GM18870 (cell line): ENCODE measurements around the gene CD74.
"Not testable (repeated sequence)": the region's sequence is repeated elsewhere in the genome, so short reads cannot be mapped to it uniquely, and the experiment has no call there.

Experiments
- ATAC-seq: cut with Tn5 transposase; IDR thresholded peaks from one replicate; pipeline ENCODE4 v1.9.1; 2021; ENCODE audit warnings: moderate library complexity; ENCODE audit not compliant: unreplicated experiment

The CD74 gene

GRCh38 chr5:150412319-150413175, at the start of gene CD74:
Gene CD74, minus strand, starts transcription at chr5:150412910. Its CDS starts 161 bp downstream, at chr5:150412749.
- ATAC-seq, result peak; percentile 74

GRCh38 chr5:150461231-150461630, 48.5 kb upstream of the CD74 start:
- no peak for ATAC-seq

DNA sequence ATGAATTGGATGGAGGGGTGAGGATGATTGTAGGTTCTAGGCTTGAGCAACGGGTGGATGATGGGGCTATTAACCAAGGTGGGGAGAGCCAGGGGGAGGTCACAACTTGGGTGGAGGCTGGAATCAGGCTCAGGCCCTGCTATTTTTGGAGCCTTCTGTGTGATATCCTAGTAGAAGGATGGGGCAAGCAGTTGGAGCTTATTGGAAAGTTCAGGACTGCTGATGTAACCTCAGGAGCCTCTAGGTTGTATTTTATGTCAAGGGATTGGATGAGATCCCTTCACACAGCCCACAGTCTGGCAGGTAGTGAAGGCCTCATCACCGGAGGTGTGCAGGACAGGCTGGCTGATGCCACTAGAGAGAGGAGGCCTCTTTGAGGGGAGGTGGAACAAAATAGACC, 48.1 kb upstream of the CD74 start:
- no peak for ATAC-seq

- no peak for ATAC-seq
These were observed 46.3 kb upstream of the CD74 start for GRCh38 chr5:150458802-150459557.

- ATAC-seq, result no peak
These were observed 45.0 kb upstream of the CD74 start for GRCh38 chr5:150457562-150458240.

DNA sequence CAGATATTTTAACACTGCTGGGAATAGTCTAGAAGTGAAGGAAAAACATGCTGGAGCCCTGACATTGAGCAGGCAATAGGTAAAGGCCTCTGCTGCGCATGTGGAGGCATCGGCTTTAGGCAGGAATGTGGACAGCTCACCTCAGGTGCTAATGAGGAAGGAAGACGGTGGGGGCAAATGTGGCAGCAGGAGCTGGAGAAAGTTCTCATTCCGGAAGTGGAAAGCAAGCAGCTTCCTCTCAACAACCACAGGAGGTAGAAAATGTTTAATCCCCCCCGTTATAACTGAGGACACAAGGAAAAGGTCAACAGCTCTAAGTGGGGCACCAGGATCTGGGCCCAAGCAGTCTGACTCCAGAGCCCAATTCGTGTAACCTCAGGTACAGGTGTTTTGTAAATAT, 44.4 kb upstream of the CD74 start:
- ATAC-seq, result no peak

DNA sequence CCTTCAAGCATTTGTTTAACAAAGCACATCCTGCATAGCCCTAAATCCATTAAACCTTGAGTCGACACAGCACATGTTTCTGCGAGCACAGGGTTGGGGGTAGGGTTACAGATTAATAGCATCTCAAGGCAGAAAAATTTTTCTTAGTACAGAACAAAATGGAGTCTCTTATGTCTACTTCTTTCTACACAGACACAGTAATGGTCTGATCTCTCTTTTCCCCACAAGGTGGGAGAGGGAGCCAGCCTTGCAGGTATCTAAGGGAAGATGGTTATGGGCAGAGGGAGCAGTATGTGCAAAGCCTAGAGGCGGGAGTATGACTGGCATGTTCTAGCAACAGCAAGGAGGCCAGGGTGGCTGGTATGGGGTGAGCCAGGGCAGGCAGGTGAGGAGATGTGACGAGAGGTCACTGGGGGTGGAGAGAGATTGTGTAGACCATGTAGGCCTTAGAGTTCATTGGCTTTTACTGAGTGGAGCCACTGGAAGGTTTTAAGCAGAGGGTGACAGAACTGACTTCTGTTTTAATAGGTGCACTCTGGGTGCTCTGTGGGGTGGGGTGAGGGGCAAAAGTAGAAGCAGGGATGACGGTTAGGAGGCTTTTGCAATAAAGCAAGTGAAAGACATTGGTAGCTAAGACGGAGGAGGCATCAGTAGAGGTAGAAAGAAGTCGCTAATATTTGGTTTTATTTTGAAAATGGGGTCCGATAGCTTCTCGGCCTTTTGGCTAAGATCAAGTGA, 42.0 kb upstream of the CD74 start:
- no peak for ATAC-seq

- ATAC-seq, result not testable (repeated sequence)
These were observed 41.3 kb upstream of the CD74 start for GRCh38 chr5:150454027-150454426.

DNA sequence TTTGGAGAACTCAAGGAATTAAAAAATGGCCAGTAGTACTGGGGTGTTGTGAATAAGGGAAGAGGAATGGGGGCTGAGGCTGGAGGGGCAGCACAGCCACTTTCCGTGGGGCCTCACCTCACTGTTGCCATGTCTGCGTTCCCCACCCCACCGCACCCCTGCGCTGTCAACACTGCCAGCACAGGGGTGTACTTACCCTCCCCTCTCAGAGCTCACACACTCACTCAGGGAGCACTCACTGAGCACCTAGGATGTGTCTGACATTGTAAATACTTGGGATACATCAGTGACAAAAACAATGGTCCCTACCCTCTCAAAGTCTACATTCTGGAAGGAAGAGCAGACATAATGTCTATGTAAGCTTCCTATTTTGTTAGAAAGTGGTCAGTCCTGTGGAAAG, 40.2 kb upstream of the CD74 start:
- no peak for ATAC-seq

DNA sequence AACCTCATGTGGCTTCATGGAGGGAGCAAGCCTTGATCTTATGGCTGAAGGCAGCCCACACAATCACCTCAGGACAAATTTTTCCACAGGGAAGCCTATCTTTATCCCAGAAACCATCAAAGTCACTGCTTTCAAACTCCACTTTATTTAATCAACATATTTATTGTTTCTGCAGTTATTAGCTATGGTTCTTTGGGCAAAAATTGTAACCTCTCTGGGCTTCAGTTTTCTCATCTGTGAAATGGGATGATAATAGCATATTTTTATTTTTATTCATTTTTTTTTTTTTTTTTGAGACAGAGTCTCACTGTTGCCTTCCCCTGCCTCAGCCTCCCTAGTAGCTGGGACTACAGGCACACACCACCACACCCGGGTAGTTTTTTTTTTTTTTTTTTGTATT, 38.9 kb upstream of the CD74 start:
- no peak for ATAC-seq

GRCh38 chr5:150449517-150450339, 37.0 kb upstream of the CD74 start, which contains the start of gene RPS14:
Gene RPS14, minus strand, starts transcription at chr5:150449739. Its CDS starts 2,006 bp downstream, at chr5:150447733.
- peak; percentile 91 for ATAC-seq

DNA sequence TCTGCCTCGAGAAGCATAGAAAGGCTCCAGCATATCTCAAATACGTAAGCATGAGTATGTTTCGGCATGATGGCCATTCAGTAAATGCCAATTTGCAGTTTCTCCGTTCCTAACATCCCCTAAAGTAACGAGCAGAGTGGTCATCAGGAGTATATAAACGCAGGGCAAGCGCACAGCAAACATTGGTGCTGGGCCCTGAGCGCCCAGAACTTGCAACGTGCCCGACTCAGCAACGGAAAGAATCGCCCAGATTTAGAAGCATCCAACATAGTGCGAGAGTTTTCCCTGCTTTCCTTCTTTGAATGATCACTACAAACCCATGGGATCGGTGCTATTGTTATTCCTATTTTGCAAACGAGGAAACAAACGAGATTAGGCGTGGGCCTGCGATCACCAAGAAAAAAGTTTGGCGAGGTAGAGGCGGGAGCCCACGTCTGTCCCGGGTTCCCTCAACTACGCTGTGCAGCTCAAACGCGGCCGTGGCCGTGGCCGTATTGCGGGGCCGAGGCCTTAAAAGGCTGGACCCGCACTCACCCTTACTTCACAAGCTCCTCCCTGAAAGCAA, 36.3 kb upstream of the CD74 start:
- ATAC-seq, result no peak

GRCh38 chr5:150448334-150448733, 35.6 kb upstream of the CD74 start:
- ATAC-seq, result no peak

DNA sequence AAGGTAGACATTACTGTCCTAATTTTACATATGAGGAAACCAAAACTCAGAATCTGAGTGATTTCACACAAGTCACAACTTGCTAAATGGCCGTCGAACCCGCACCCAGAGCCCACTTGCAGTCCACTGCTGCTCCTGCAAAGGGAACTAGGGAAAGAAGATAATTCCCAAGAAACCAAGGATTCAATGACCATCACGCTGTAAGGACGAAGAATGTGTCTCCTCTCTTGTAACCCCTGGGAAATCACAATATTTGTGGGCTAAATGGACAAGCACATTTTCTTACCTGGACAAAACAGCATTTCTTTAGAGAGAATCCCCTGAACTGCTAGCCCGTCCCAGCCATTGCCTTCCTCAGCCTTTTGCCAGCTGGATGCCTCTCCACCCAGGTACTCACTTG, 34.5 kb upstream of the CD74 start:
- ATAC-seq, result no peak

DNA sequence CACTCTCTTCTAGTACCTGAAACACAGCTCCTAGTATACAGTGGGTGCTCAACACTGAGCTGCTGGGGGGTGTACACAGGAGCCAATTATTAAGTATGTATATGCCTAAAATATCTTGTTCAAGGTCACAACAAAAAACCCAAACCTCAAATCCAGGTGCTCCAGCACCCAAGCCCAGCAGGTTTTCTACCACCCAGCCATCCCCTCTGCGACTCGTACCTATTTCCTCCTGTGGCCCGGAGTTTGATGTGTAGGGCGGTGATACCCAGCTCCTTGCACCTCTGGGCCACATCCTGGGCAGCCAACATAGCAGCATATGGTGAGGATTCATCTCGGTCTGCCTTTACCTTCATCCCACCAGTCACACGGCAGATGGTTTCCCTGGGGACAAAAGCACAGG, 33.9 kb upstream of the CD74 start:
- ATAC-seq, result no peak

DNA sequence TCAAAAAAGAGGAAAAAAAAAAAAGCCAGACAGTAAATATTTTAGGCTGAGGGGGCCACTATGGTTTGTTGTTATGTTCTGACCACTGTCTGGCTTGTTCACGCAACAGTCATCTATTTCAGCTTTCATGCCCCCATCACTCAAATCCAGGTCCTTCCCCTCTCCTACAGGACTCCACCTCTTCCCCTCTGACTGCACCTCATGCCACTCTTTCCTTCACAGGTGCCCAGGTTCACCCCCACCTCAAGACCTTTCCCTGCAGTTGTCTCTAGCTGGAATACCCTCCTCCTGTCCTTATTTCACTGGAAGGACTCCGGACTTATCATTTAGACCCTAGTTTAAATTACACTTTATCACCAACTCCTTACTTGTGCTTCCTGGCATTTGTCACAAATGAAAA, 33.4 kb upstream of the CD74 start:
- ATAC-seq, result no peak

- ATAC-seq, result no peak
These were observed 32.1 kb upstream of the CD74 start for GRCh38 chr5:150444770-150445169.

GRCh38 chr5:150443242-150444075, 30.7 kb upstream of the CD74 start:
- no peak for ATAC-seq

- ATAC-seq, result no peak
These were observed 30.0 kb upstream of the CD74 start for GRCh38 chr5:150442699-150443080.
